ENCODE data around the gene KRT7. TPM values are rescaled to one million over a fixed set of nuclear protein-coding genes. Genes with fewer than 3 reads are reported as not detected.

KRT7 gene
- total RNA-seq, 1 experiment from 2014 or later = 10.0 TPM

- Histone ChIP-seq H3K79me2 (ENCODE audit: insufficient read depth, low read length) (no peaks in the 10 kb centered on the region), H3K9me3 (ENCODE audit: control insufficient read depth, low read depth, low read length) (no peaks in the 10 kb centered on the region), H3K27me3 (ENCODE audit: insufficient read depth, low read length) (no peaks in the 10 kb centered on the region; the same call in 1 of the 2 replicates), H3K14ac (ENCODE audit: insufficient read depth, low read length) (no peak overlapping the region), H3K27ac (ENCODE audit: insufficient read length, low read depth, low read length) (no peak overlapping the region), H3K4me2 (ENCODE audit: insufficient read depth, insufficient read length, low read length) (no peak overlapping the region), H4K20me1 (ENCODE audit: control insufficient read depth, insufficient read depth, insufficient read length) (no peaks in the 10 kb centered on the region), H4K5ac (ENCODE audit: insufficient read length, low read depth, low read length) (no peak overlapping the region), H2BK12ac (ENCODE audit: insufficient read length, low read depth, low read length) (no peak overlapping the region), H2BK5ac (ENCODE audit: insufficient read length, low read length) (no peak overlapping the region), H3K56ac (ENCODE audit: insufficient read length, low read depth, low read length) (no peak overlapping the region), H3T11ph (ENCODE audit: low read length) (no peak overlapping the region), H3K4me1 (ENCODE audit: insufficient read depth, low read length) (no peaks in the 10 kb centered on the region), H2AK5ac (ENCODE audit: insufficient read length, low read length) (no peak overlapping the region), H4K8ac (replicated peaks; ENCODE audit: insufficient read length, low read depth, low read length) (no peak overlapping the region), H4K91ac (ENCODE audit: insufficient read length, low read depth, low read length) (no peak overlapping the region), H2BK20ac (ENCODE audit: low read depth, low read length, poor library complexity, severe bottlenecking) (no peak overlapping the region), H3K23ac (ENCODE audit: insufficient read length, low read depth, low read length) (no peak overlapping the region), H3K4ac (ENCODE audit: low read depth, low read length) (no peak overlapping the region), H3K9ac (ENCODE audit: extremely low read depth, insufficient read length, low read length) (no peak overlapping the region), H2AFZ (ENCODE audit: low read length) (no peak overlapping the region), H2BK15ac (ENCODE audit: low read depth, low read length) (no peak overlapping the region), H2BK120ac (ENCODE audit: low read depth, low read length, poor library complexity, severe bottlenecking) (no peak overlapping the region), H3K18ac (ENCODE audit: insufficient read length, low read depth, low read length) (no peak overlapping the region), H3K79me1 (ENCODE audit: insufficient read depth, low read depth, low read length, poor library complexity, severe bottlenecking) (no peaks in the 10 kb centered on the region), H3K23me2 (ENCODE audit: insufficient read length, low read depth, low read length, poor library complexity, severe bottlenecking) (no peaks in the 10 kb centered on the region)
- Mint-ChIP-seq H3K4me3 (no peak overlapping the region; a peak in 1 of 5 replicates), H3K9me3 (peaks cover 15 to 28% of the 10 kb centered on the region in 2 experiments; a peak in 4 of 5 replicates), H3K27me3 (ENCODE audit: low read depth) (peaks cover 81% of the 10 kb centered on the region), H3K27ac (peak overlapping the region in 1 of 3 experiments; percentile 12; a peak in 1 of 7 replicates), H3K4me1 (peaks cover 22 to 23% of the 10 kb centered on the region in 2 experiments), H3K36me3 (ENCODE audit: insufficient read depth in 1 of 3, low read depth in 3 of 3) (peaks cover 0 to 26% (median 5%) of the 10 kb centered on the region in 3 experiments; a peak in 2 of 7 replicates)
- WGBS (ENCODE audit: extremely low coverage, insufficient read length, low lambda C conversion rate) = no CpG with 5 or more reads among the region's 9 CpGs
- TF ChIP-seq CTCF (conservative IDR thresholded peaks at IDR 0.05) = no peak
- DNase-seq = no peak
Measured at GRCh38 chr12:52260361-52261207, 27.5 kb downstream of the KRT7 start.
